H54 (cell line): ENCODE results near the gene OVCH2.

Experiments used
- DNase-seq: peaks from one replicate; pipeline ENCODE4 v3.0.0; 2011; ENCODE audit warnings: low spot score, mixed read lengths; ENCODE audit not compliant: insufficient read length
- FAIRE-seq: peaks from 3 replicates; lab custom pipeline; 2011; peaks lifted over from hg19 to GRCh38; lab: Jason Lieb, UNC
- POLR2A ChIP-seq: IDR thresholded peaks from 2 replicates; pipeline ENCODE4 v1.6.1; 2011; ENCODE audit warnings: low read depth, mild to moderate bottlenecking, low read length

The OVCH2 gene

DNA sequence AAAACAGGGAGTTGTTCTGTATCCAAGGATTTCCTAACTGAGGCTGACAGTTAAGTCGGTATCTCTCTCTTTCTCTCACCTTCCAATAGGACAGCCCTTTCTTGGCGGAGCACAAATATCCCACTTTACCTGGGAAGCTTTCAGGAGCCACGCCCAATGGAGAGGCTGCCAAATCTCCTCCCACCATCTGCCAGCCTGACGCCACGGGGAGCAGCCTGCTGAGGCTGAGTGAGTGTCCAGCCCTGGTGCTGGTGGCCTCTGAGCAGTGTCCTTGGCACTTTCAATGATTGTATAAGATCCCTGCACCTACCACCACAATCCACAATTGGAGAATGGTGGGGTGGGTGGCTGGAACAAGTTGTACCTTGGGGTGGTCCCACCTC, 66.6 kb downstream of the OVCH2 start:
- FAIRE-seq (no peak), DNase-seq (no peak)
- TF ChIP-seq POLR2A = no peak
